Type B pancreatic cell (in vitro differentiated cells): ENCODE data around the gene SIGLECL1. TPM values are rescaled to one million over a fixed set of nuclear protein-coding genes. Genes with fewer than 3 reads are reported as not detected.

Experiments
- DNase-seq: peaks from one replicate; pipeline ENCODE4 v3.0.0; 2021; ENCODE audit warnings: mixed read lengths; ENCODE audit not compliant: unreplicated experiment; ENCODE audit errors: extremely low spot score
- H3K27ac Mint-ChIP-seq: 2 replicates; pipeline ENCODE4 v1.8.0; 2021; ENCODE audit warnings: mild to moderate bottlenecking, mixed read lengths
- H3K27me3 Mint-ChIP-seq: 2 replicates; pipeline ENCODE4 v1.8.0; 2021; ENCODE audit warnings: mixed read lengths
- H3K36me3 Mint-ChIP-seq: 2 replicates; pipeline ENCODE4 v1.8.0; 2021; ENCODE audit warnings: mixed read lengths
- H3K4me1 Mint-ChIP-seq: one replicate; pipeline ENCODE4 v1.8.0; 2021; ENCODE audit warnings: mixed read lengths; ENCODE audit not compliant: unreplicated experiment
- H3K4me3 Mint-ChIP-seq: 2 replicates; pipeline ENCODE4 v1.8.0; 2021; ENCODE audit warnings: mild to moderate bottlenecking, mixed read lengths
- H3K9me3 Mint-ChIP-seq: 2 replicates; pipeline ENCODE4 v1.8.0; 2021; ENCODE audit warnings: mixed read lengths
- total RNA-seq: library from RNA; stranded (reverse); gene quantifications from 2 replicates; pipeline ENCODE4 v1.2.1, GENCODE V29; 2021; ENCODE audit warnings: low replicate concordance
- TF ChIP-seq, protein P1 (sequence below): fragments of 200-600 bp; sonication (generic); conservative IDR thresholded peaks from 2 replicates; pipeline ENCODE4 v1.5.0; 2021; ENCODE audit warnings: antibody characterized with exemption, mild to moderate bottlenecking

The SIGLECL1 gene
- total RNA-seq, 1 donor from 2014 or later: not detected

DNA sequence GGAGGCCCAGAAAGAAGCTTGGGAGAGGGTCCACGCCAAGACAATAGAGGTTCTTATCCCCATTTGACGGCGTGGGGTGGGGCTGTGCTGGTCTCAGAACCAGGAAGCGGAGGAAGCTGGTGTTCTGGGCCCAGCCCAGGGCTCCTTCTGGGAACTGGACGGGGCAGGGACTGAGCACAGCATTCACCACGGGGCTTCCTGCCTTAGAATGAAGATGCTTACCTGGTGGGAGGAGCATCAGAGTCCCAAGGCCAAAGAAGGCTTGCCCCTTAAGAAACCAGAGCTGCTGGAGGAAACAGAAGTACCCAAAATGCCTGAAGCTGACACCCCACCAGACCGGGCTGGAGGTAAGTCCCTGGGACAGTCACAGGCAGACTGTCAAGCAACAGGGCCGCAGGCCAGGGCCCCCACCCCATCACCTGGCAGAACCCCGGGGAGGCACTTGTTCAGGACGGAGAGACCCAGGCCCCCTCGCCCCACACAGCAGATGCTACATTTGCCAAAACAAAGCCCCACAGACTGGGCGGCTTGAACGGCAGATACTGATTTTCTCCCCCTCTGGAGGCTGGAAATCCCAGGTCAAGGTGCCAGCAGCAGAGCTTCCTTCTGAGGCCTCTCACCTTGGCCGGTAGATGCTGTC, 42.8 kb downstream of the SIGLECL1 start:
- Mint-ChIP-seq H3K4me3 (no peak overlapping the region), H3K4me1 (no peaks in the 10 kb centered on the region), H3K27me3 (peaks cover 13% of the 10 kb centered on the region), H3K36me3 (no peaks in the 10 kb centered on the region), H3K27ac (no peak overlapping the region), H3K9me3 (no peaks in the 10 kb centered on the region)
- TF ChIP-seq, protein P1, sequence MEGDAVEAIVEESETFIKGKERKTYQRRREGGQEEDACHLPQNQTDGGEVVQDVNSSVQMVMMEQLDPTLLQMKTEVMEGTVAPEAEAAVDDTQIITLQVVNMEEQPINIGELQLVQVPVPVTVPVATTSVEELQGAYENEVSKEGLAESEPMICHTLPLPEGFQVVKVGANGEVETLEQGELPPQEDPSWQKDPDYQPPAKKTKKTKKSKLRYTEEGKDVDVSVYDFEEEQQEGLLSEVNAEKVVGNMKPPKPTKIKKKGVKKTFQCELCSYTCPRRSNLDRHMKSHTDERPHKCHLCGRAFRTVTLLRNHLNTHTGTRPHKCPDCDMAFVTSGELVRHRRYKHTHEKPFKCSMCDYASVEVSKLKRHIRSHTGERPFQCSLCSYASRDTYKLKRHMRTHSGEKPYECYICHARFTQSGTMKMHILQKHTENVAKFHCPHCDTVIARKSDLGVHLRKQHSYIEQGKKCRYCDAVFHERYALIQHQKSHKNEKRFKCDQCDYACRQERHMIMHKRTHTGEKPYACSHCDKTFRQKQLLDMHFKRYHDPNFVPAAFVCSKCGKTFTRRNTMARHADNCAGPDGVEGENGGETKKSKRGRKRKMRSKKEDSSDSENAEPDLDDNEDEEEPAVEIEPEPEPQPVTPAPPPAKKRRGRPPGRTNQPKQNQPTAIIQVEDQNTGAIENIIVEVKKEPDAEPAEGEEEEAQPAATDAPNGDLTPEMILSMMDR: no peak
- DNase-seq: no peak

DNA sequence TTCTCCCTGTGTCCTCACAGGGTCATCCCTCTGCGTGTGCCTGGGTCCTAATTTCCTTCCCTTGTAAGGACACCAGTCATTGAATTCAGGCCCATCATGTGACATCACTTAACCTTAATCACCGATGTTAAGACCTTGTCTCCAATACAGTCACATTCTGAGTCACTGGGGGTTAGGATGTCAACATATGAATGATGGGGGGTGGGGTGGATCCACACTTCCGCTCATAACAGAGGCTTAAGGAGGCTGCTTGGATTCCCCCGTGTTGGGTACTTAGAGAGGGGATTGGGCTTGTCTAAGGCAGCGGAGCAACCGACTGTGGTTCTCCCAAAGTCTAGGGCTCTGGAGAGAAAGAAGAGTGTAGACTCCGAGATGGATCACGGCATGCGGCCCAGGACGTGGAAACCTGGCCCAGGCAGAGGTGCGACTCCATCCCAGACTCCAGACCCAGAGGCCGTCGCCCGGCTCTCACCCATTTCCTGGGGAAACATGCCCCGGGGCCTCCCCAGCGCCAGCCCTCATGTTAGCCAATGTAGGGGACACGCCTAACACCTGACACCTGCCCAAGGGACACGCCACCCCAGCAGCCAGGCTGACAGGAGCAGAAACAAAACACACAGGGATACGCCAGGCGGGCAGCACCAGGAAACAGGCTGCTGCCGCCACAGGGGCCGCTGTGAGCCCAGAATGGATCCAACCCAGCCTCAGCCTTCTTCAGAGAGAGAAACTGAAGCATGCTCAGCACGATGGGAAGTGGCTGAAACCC, 43.5 kb downstream of the SIGLECL1 start:
- no peaks in the 10 kb centered on the region for H3K36me3 Mint-ChIP-seq
- no peak overlapping the region for H3K4me3 Mint-ChIP-seq
- no peak for DNase-seq
- H3K27me3 Mint-ChIP-seq: peaks cover 13% of the 10 kb centered on the region
- H3K9me3 Mint-ChIP-seq: no peaks in the 10 kb centered on the region
- H3K27ac Mint-ChIP-seq: no peak overlapping the region
- no peaks in the 10 kb centered on the region for H3K4me1 Mint-ChIP-seq
- TF ChIP-seq, protein P1: no peak

DNA sequence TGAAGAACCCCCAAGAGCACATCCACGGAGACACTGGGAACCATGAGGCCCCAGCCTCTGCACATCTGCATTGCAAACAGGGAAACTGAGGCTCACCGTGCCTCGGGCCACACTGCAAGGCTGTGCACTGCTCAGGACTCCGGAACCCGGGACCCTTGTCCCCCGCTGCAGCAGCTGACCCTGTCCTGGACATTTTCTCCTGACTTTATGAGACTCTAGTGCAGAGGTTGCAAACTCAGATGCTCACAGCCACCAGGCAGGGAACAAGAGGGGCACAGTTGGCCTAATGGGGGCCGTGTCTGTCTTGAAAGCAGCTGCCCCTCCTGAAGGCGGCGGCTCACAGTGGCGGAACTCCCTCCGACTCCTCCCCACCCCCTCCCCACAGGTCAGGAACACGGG, 44.1 kb downstream of the SIGLECL1 start:
- TF ChIP-seq, protein P1: no peak
- no peak for DNase-seq
- H3K36me3 Mint-ChIP-seq: no peaks in the 10 kb centered on the region
- H3K4me3 Mint-ChIP-seq: no peak overlapping the region
- H3K4me1 Mint-ChIP-seq: no peaks in the 10 kb centered on the region
- peaks cover 13% of the 10 kb centered on the region for H3K27me3 Mint-ChIP-seq
- no peak overlapping the region for H3K27ac Mint-ChIP-seq
- no peaks in the 10 kb centered on the region for H3K9me3 Mint-ChIP-seq

DNA sequence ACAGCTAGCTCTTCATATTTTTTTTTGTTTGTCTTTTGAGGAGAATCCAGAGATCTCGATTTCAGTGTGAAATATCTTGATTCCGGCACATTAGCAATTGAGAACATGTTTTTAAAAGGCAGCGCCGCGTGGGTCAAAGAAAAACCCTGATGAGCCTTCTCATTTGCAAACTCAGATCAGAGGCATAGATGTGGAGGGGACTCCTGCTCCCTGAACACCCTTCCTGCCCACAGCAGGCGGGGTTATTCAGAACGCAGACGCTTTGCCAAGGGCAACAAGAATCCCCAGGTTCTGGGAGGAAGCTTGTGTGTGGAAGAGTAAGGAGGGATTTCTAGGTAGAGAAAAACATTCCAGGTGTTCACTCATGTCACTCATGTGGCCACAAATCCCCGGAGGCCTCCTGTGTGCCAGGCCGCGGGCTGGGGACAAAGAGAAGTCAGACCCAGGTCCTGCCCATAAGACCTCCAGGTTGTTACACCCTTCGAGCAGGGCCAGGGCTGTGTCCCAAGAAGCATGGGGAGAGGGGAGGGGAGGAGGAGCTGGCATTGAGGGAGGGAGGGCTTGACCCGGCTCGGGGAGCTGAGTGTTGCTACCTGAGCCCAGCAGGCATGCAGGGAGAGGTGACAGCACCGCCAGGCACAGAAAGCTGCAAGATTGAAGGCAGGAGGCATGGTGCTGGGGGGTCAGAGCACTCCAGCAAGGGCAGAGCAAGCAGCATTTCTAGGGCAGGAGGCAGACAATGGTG, 44.7 kb downstream of the SIGLECL1 start:
- H3K4me3 Mint-ChIP-seq: no peak overlapping the region
- no peaks in the 10 kb centered on the region for H3K4me1 Mint-ChIP-seq
- no peaks in the 10 kb centered on the region for H3K36me3 Mint-ChIP-seq
- DNase-seq: no peak
- peaks cover 13% of the 10 kb centered on the region for H3K27me3 Mint-ChIP-seq
- H3K9me3 Mint-ChIP-seq: no peaks in the 10 kb centered on the region
- no peak overlapping the region for H3K27ac Mint-ChIP-seq
- TF ChIP-seq, protein P1: no peak

DNA sequence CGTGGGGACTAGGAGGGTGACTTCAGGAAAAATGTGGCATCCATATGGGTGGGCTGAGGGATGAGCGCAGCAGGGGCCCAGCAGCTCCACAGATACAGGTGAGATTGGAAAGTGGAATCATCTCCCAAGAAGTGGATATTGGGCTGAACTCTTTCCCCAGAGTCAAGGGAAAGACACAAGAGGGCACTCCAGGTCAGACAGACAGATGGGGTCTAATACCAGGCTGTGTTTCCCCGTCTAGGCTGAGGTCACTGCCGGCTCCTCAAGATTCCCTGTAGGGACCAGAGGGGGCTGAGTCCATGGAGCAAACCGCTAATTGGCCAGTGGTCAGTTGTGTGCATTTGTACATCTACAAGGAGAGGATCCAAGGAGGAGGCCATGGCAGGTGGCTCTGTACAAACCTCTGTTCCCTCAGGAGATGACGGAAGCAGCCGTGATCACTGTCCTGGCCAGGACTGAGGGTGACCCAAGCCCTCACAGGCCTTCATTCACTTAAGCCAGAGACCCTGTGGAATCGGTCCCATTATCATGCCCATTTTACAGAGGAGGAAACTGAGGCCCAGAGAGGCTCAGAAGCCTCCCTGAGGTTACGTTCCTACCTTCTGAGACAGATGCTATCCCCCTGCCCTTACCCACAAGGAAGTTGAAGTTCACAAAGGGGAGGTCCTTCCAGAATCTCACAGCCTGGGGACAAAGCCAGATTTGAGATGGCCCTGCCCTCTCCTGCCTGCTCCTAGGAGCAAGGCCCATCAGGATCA, 45.6 kb downstream of the SIGLECL1 start:
- peaks cover 13% of the 10 kb centered on the region for H3K27me3 Mint-ChIP-seq
- no peak overlapping the region for H3K27ac Mint-ChIP-seq
- no peaks in the 10 kb centered on the region for H3K4me1 Mint-ChIP-seq
- no peaks in the 10 kb centered on the region for H3K36me3 Mint-ChIP-seq
- DNase-seq: no peak
- TF ChIP-seq, protein P1: peak; percentile 26
- H3K4me3 Mint-ChIP-seq: no peak overlapping the region
- H3K9me3 Mint-ChIP-seq: no peaks in the 10 kb centered on the region
